BJ (cell line): ENCODE measurements around the gene CCL1. TPM values are rescaled to one million over a fixed set of nuclear protein-coding genes. Genes with fewer than 3 reads are reported as not detected.

Experiments used
- CTCF ChIA-PET: fragments of 350-600 bp; formaldehyde crosslinking; extraction: SDS; loops from one replicate; lab custom pipeline; 2021; ENCODE audit warnings: antibody characterized with exemption, inconsistent platforms; lab: Yijun Ruan, JAX
- POLR2A ChIA-PET: fragments of 300-600 bp; sonication (Branson Sonifier 250); formaldehyde crosslinking; extraction: SDS; loops from one replicate; lab custom pipeline; 2021; ENCODE audit warnings: antibody characterized with exemption; lab: Charles Lee
- DNase-seq: peaks from one replicate; pipeline ENCODE4 v3.0.0-alpha.2; 2011; ENCODE audit warnings: low read depth
- H3K27me3 ChIP-seq: 2 replicates; pipeline ENCODE4 v1.6.0; 2011; ENCODE audit warnings: low read length; ENCODE audit not compliant: control insufficient read depth, insufficient read depth
- H3K36me3 ChIP-seq: 2 replicates; pipeline ENCODE4 v1.5.1; 2011; ENCODE audit warnings: low read length; ENCODE audit not compliant: control insufficient read depth, insufficient read depth
- H3K4me3 ChIP-seq: 2 replicates; pipeline ENCODE4 v1.5.1; 2011; ENCODE audit warnings: low read depth, mild to moderate bottlenecking, control low read depth, low read length
- CTCF ChIP-seq: IDR thresholded peaks from 2 replicates; pipeline ENCODE4 v1.5.1; 2011; ENCODE audit warnings: low read depth, mild to moderate bottlenecking, control low read depth, inconsistent platforms, low read length, moderate library complexity; ENCODE audit not compliant: insufficient read depth
- polyA plus RNA-seq: library from polyadenylated mRNA; depleted of rRNA; stranded (reverse); fragments of >200 nt; gene quantifications from 2 replicates; pipeline ENCODE4 v1.2.3, GENCODE V29; 2011

CCL1 gene
- polyA plus RNA-seq, 1 experiment: not detected

GRCh38 chr17:34358631-34359030 is 4.4 kb downstream of the CCL1 start:
- CTCF ChIA-PET: interaction anchor here (0.6 to 14.0 kb wide), 5 partner anchors 53 to 1015 kb away, joined by 3 to 512 read pairs (median 39); no protein-coding TSS in a partner anchor

GRCh38 chr17:34357398-34357797 is 5.6 kb downstream of the CCL1 start:
- ChIA-PET CTCF (interaction anchor here (1.6 to 14.0 kb wide), 4 partner anchors 48 to 184 kb away, joined by 4 to 512 read pairs (median 15); no protein-coding TSS in a partner anchor), POLR2A (no interaction called here)
- H3K4me3 ChIP-seq: no peak overlapping the region
- H3K27me3 ChIP-seq: no peaks in the 10 kb centered on the region
- DNase-seq: no peak
- TF ChIP-seq CTCF: no peak
- no peaks in the 10 kb centered on the region for H3K36me3 ChIP-seq

More at GRCh38 chr17:34358631-34359030, 4.4 kb downstream of the CCL1 start:
- DNase-seq: no peak
- H3K27me3 ChIP-seq: no peaks in the 10 kb centered on the region
- POLR2A ChIA-PET: no interaction called here
- TF ChIP-seq CTCF: no peak
- no peak overlapping the region for H3K4me3 ChIP-seq
- no peaks in the 10 kb centered on the region for H3K36me3 ChIP-seq

GRCh38 chr17:34356194-34356593 is 6.8 kb downstream of the CCL1 start, which contains the start of gene CCL13:
Gene CCL13, plus strand, starts transcription at chr17:34356480. Its CDS starts 47 bp downstream, at chr17:34356527.
- CTCF ChIA-PET: interaction anchor here (1.2 to 14.0 kb wide), 7 partner anchors 11 to 182 kb away, joined by 3 to 512 read pairs (median 5); no protein-coding TSS in a partner anchor
- POLR2A ChIA-PET: no interaction called here
- H3K36me3 ChIP-seq: no peaks in the 10 kb centered on the region

GRCh38 chr17:34354637-34355036 is 8.4 kb downstream of the CCL1 start:
- Histone ChIP-seq H3K4me3 (no peak overlapping the region), H3K27me3 (no peaks in the 10 kb centered on the region), H3K36me3 (no peaks in the 10 kb centered on the region)
- ChIA-PET CTCF (interaction anchor here (1.0 to 14.0 kb wide), 8 partner anchors 9 to 152 kb away, joined by 3 to 512 read pairs (median 4); no protein-coding TSS in a partner anchor), POLR2A (interaction anchor here (0.7 to 0.8 kb wide), 7 partner anchors 27 to 1107 kb away, joined by 3 to 9 read pairs (median 3); partner anchors contain the start of gene CCL8)
- no peak for TF ChIP-seq CTCF
- DNase-seq: peak; percentile 68

More at GRCh38 chr17:34356194-34356593, 6.8 kb downstream of the CCL1 start, which contains the start of gene CCL13:
- no peaks in the 10 kb centered on the region for H3K27me3 ChIP-seq
- no peak for DNase-seq
- no peak within 1 kb of the TSS for H3K4me3 ChIP-seq
- no peak for TF ChIP-seq CTCF

- Histone ChIP-seq H3K36me3 (no peaks in the 10 kb centered on the region), H3K27me3 (no peaks in the 10 kb centered on the region), H3K4me3 (no peak overlapping the region)
- no peak for TF ChIP-seq CTCF
- ChIA-PET POLR2A (no interaction called here), CTCF (interaction anchor here (1.5 to 14.0 kb wide), 2 partner anchors 9 to 149 kb away, joined by 9 to 512 read pairs; no protein-coding TSS in a partner anchor)
- no peak for DNase-seq
Measured at GRCh38 chr17:34352191-34352590, 10.8 kb downstream of the CCL1 start.
